ENCODE measurements around the gene LHX3.

The LHX3 gene

GRCh38 chr9:136174779-136175615, 29.9 kb downstream of the LHX3 start:
- DNase-seq: no peak

GRCh38 chr9:136173648-136174290, 31.2 kb downstream of the LHX3 start:
- no peak for DNase-seq

GRCh38 chr9:136172412-136173079, 32.4 kb downstream of the LHX3 start:
- DNase-seq: no peak

- no peak for DNase-seq
Observed at GRCh38 chr9:136171801-136172411, 33.0 kb downstream of the LHX3 start.

- no peak for DNase-seq
Observed at GRCh38 chr9:136171009-136171800, 33.7 kb downstream of the LHX3 start.

- no peak for DNase-seq
Observed at GRCh38 chr9:136170006-136170901, 34.7 kb downstream of the LHX3 start.

- no peak for DNase-seq
Observed at GRCh38 chr9:136169495-136169894, 35.4 kb downstream of the LHX3 start.

GRCh38 chr9:136163248-136163850, 41.6 kb downstream of the LHX3 start:
- no peak for DNase-seq

- no peak for DNase-seq
Observed at GRCh38 chr9:136160995-136161610, 43.8 kb downstream of the LHX3 start.

GRCh38 chr9:136160381-136160841, 44.5 kb downstream of the LHX3 start:
- no peak for DNase-seq

GRCh38 chr9:136159851-136160250, 45.1 kb downstream of the LHX3 start:
- DNase-seq: no peak

GRCh38 chr9:136157477-136158265, 47.3 kb downstream of the LHX3 start:
- DNase-seq: no peak

GRCh38 chr9:136156209-136157120, 48.5 kb downstream of the LHX3 start:
- DNase-seq: no peak

GRCh38 chr9:136155576-136155975, 49.4 kb downstream of the LHX3 start:
- no peak for DNase-seq

- DNase-seq: no peak
Observed at GRCh38 chr9:136154943-136155342, 50.0 kb downstream of the LHX3 start.

- no peak for DNase-seq
Observed at GRCh38 chr9:136153381-136154065, 51.4 kb downstream of the LHX3 start.

GRCh38 chr9:136152931-136153330, 52.0 kb downstream of the LHX3 start:
- no peak for DNase-seq

- no peak for DNase-seq
Observed at GRCh38 chr9:136152543-136152866, 52.4 kb downstream of the LHX3 start.
